Stomach (tissue), 4 donors: Measurements from ENCODE around the gene PKD1.
"Not testable (repeated sequence)": the region's sequence is repeated elsewhere in the genome, so short reads cannot be mapped to it uniquely, and the experiment has no call there.

Experiments used
- EP300 ChIP-seq: sonication (generic); formaldehyde crosslinking; IDR thresholded peaks from one replicate; pipeline ENCODE4 v1.6.1; 2017; ENCODE audit warnings: antibody characterized with exemption
- POLR2A ChIP-seq, 4 donors: fragments of 450-650 bp; IDR thresholded peaks; one replicate each; pipeline ENCODE4 v1.6.1; 2016; ENCODE audit warnings: antibody characterized with exemption in 4 of 4, control low read depth in 2 of 4, mild to moderate bottlenecking in 1 of 4, moderate library complexity in 1 of 4
- TF ChIP-seq, protein P1 (sequence below), 7 experiments: fragments of 450-650 bp in 4 of 7; fragments of 200-600 bp in 3 of 7; sonication (generic) in 3 of 7; IDR thresholded peaks; one replicate each; pipeline ENCODE4 v1.5.1; 2016 to 2019; ENCODE audit warnings: antibody characterized with exemption in 7 of 7, control low read depth in 2 of 7, mild to moderate bottlenecking in 1 of 7

DNA sequence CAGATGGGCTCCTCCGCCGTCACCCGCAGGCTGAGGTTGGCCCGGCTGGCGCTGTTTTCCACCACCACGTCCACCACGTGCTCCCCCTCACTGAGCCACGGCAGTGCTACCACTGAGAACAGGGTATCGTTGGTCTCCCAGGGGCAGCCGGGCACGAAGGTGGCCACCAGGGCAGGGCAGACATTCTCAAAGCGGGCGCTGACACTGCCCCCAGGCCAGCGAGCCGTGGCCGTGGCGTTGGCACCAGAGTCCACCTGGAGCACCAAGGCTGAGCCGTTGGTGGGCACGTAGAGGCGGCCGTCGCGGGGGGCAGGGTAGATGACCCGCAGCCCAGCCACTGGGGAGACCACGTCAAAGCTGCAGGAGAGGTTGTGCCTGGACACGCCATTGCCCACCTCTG lies 21.5 kb downstream of the PKD1 start:
- TF ChIP-seq, protein P1, sequence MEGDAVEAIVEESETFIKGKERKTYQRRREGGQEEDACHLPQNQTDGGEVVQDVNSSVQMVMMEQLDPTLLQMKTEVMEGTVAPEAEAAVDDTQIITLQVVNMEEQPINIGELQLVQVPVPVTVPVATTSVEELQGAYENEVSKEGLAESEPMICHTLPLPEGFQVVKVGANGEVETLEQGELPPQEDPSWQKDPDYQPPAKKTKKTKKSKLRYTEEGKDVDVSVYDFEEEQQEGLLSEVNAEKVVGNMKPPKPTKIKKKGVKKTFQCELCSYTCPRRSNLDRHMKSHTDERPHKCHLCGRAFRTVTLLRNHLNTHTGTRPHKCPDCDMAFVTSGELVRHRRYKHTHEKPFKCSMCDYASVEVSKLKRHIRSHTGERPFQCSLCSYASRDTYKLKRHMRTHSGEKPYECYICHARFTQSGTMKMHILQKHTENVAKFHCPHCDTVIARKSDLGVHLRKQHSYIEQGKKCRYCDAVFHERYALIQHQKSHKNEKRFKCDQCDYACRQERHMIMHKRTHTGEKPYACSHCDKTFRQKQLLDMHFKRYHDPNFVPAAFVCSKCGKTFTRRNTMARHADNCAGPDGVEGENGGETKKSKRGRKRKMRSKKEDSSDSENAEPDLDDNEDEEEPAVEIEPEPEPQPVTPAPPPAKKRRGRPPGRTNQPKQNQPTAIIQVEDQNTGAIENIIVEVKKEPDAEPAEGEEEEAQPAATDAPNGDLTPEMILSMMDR (IDR thresholded peaks at IDR 0.05), result not testable (repeated sequence)
- TF ChIP-seq POLR2A (IDR thresholded peaks at IDR 0.05); EP300: not testable (repeated sequence)
